AG10803 (cell line): ENCODE results near the gene SLC6A13.

Experiments used
- DNase-seq: peaks from one replicate; pipeline ENCODE4 v3.0.0; 2010; ENCODE audit warnings: low read depth
- H3K4me3 ChIP-seq: 2 replicates; pipeline ENCODE4 v1.5.1; 2011; ENCODE audit warnings: mild to moderate bottlenecking, low read length, control low read depth
- CTCF ChIP-seq: conservative IDR thresholded peaks from 2 replicates; pipeline ENCODE4 v1.5.1; 2011; ENCODE audit warnings: mild to moderate bottlenecking, low read length, control low read depth, inconsistent platforms

Gene SLC6A13

DNA sequence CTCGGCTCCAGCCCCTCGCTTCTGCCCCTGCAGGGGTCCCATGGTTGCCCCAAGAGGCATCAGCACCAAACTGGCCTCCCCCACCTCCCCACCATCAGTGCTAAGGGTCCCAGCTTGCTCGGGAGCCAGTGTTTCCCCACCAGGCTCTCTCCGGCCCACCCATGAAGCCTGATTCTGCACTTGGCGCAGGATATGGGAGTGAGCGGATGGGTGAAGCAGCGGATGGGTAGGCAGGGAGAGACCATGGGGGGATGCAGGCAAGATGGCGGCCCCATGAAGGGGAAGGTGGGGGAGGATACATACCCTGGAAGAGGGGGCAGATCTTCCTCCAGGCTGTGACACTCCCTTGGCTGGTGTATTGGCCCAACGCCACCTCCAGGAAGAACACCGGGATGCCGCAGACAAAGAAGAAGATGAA lies 58.4 kb downstream of the SLC6A13 start:
- H3K4me3 ChIP-seq = no peak overlapping the region
- no peak for TF ChIP-seq CTCF
- no peak for DNase-seq

DNA sequence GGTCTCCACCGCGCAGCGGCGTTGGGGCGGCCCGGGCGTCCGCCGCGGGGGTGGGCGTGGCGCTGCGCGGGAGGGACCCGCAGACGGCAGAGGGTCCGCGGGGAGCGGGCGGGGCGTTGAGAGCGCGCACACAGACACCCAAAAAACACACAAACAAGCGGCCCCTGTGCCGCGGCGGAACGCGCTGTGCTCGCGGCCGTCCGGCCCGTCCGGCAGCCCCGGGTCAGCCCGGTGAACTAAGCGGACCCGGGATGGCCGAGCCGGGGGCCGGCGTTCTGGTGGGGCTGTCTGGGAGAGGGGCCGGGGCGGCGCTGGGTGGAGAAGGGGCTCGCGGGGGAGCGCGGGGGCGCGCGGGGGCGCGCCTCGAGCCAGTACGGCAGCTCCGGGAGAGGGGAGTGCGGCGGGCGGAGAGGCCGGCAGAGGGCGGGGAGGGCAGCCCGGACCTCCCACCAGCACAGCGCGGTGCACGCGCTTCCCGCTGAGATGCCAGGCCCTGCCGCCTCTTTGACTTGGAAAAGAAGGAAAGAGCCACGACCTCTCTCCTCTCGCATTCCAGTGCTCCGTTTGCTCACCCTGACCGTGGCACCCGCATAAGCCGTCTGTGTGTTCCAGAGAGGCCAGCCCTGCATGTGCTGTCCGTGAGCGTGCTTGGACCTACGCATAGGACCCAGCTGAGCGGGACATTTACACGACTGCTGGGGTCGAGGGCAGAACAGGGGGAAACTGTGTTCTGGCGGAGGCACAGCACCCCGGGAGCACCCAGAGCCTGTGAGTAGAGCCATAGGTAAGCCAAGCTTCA lies 59.0 kb downstream of the SLC6A13 start:
- 0 out of 2 replicates have a peak overlapping the region, but pooled peaks have one; percentile 32 for H3K4me3 ChIP-seq
- no peak for DNase-seq
- no peak; the same call in 1 of the 2 replicates for TF ChIP-seq CTCF

DNA sequence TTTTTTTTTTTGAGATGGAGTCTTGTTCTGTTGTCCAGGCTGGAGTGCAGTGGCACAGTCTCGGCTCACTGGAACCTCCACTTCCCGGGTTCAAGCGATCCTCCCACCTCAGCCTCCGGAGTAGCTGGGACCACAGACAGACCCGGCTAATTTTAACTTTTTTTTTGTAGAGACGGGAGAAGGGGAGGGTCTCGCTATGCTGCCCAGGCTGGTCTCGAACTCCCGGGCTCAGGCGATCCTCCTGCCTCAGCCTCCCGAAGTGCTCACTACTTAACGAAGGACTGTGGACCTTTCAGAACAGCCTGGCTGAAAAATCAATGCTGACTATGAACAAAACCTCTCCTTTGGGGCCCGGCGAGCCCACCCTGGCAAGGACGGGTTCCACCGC lies 59.6 kb downstream of the SLC6A13 start:
- H3K4me3 ChIP-seq = no peak overlapping the region
- no peak for TF ChIP-seq CTCF
- DNase-seq = no peak

- no peak for DNase-seq
- no peak overlapping the region for H3K4me3 ChIP-seq
- TF ChIP-seq CTCF = no peak
Observed at GRCh38 chr12:202081-202731, 60.4 kb downstream of the SLC6A13 start.

DNA sequence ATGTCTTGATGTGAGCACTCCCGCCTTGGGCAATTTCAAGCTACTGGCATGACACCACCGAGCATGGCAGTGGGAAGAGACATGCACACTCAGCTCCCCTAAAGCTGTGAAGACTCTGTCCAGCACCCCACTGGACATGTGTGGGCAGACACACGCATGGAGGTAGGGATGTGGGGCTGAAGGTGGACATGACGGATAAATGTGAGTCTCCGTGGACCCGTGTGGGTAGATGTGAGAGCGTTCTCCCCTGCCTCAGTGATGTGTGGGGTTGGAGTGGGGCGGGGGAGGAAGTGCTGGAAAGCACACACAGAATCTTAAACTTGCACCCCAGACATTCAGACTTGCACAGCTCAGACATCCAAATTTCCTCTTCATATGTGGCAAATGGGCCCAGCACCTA lies 61.3 kb downstream of the SLC6A13 start:
- no peak for TF ChIP-seq CTCF
- H3K4me3 ChIP-seq = no peak overlapping the region
- DNase-seq = no peak

- no peak overlapping the region for H3K4me3 ChIP-seq
- no peak for DNase-seq
- TF ChIP-seq CTCF = no peak
Observed at GRCh38 chr12:198705-199104, 63.9 kb downstream of the SLC6A13 start.
